HepG2 (cell line): ENCODE data around the gene RERG. TPM values are rescaled to one million over a fixed set of nuclear protein-coding genes. Genes with fewer than 3 reads are reported as not detected.

Source experiments
- ATAC-seq: fragments of 200-7000 bp; cut with Tn5 transposase; 3 replicates; pipeline ENCODE4 v1.9.1; 2020; ENCODE audit warnings: mild to moderate bottlenecking, moderate library complexity
- BruUV-seq: library from RNA; stranded (reverse); fragments of 400-500 nt; replicated peaks from 2 replicates; lab custom pipeline; 2021; lab: Mats Ljungman, UMichigan
- CTCF ChIA-PET: fragments of 300-600 bp; formaldehyde crosslinking; extraction: SDS; loops from one replicate; lab custom pipeline; 2021; ENCODE audit warnings: low total read pairs, inconsistent platforms, low intra/inter-chr PET ratio; lab: Yijun Ruan, JAX
- POLR2A ChIA-PET: fragments of 350-600 bp; sonication (Branson Sonifier 250); formaldehyde crosslinking; loops from one replicate; lab custom pipeline; 2020; ENCODE audit warnings: antibody characterized with exemption, inconsistent platforms; lab: Yijun Ruan, JAX
- DNase-seq: peaks from one replicate; pipeline ENCODE4 v3.0.0-alpha.2; 2015; ENCODE audit warnings: low spot score
- FAIRE-seq: peaks from 3 replicates; lab custom pipeline; 2011; peaks lifted over from hg19 to GRCh38; lab: Jason Lieb, UNC
- H2AFZ ChIP-seq: one replicate; pipeline ENCODE4 v1.6.1; 2011; ENCODE audit warnings: low read length, inconsistent platforms
- H3K27ac ChIP-seq: fragments of 300-600 bp; 3 replicates; pipeline ENCODE4 v1.8.0; 2011; ENCODE audit warnings: mixed run types, mild to moderate bottlenecking, mixed read lengths, low read length, inconsistent platforms; ENCODE audit not compliant: insufficient read depth; ENCODE audit errors: extremely low read length
- H3K27me3 ChIP-seq, 2 experiments: fragments of 200-600 bp in 1 of 2; 2 replicates in 1 of 2; 3 replicates in 1 of 2; pipeline versions ENCODE4 v1.6.0 to v1.8.0; 2011; ENCODE audit warnings: low read length in 2 of 2, mild to moderate bottlenecking in 2 of 2, moderate library complexity in 2 of 2, inconsistent platforms in 1 of 2; ENCODE audit not compliant: insufficient read depth in 2 of 2, control insufficient read depth in 1 of 2
- H3K36me3 ChIP-seq, 2 experiments: fragments of 200-600 bp in 1 of 2; replicated peaks in 1 of 2; 2 replicates in 1 of 2; 3 replicates in 1 of 2; pipeline versions ENCODE4 v1.5.1 to v1.8.0; 2011; ENCODE audit warnings: low read length in 2 of 2, inconsistent platforms in 1 of 2; ENCODE audit not compliant: insufficient read depth in 2 of 2, control insufficient read depth in 1 of 2
- H3K4me1 ChIP-seq: 2 replicates; pipeline ENCODE4 v1.5.1; 2012; ENCODE audit warnings: low read length, inconsistent platforms; ENCODE audit not compliant: insufficient read depth
- H3K4me2 ChIP-seq: 2 replicates; pipeline ENCODE4 v1.6.0; 2011; ENCODE audit warnings: low read depth, low read length, inconsistent platforms
- H3K4me3 ChIP-seq, 3 experiments: fragments of 200-600 bp in 1 of 3; sonication (generic), shearing (Covaris generic) in 1 of 3; replicated peaks in 1 of 3; 2 replicates each; pipeline ENCODE4 v1.5.1; 2011 to 2016; ENCODE audit warnings: low read length in 3 of 3, inconsistent platforms in 2 of 3, low read depth in 2 of 3, mild to moderate bottlenecking in 2 of 3, control low read depth in 1 of 3, mixed read lengths in 1 of 3; ENCODE audit not compliant: insufficient read depth in 1 of 3
- H3K79me2 ChIP-seq: one replicate; pipeline ENCODE4 v1.6.1; 2011; ENCODE audit warnings: low read length, inconsistent platforms; ENCODE audit not compliant: insufficient read depth
- H3K9ac ChIP-seq: 2 replicates; pipeline ENCODE4 v1.6.0; 2011; ENCODE audit warnings: mild to moderate bottlenecking, low read depth, low read length, inconsistent platforms; ENCODE audit not compliant: insufficient read depth
- H3K9me3 ChIP-seq: 2 replicates; pipeline ENCODE4 v1.5.1; 2012; ENCODE audit warnings: mild to moderate bottlenecking, low read length
- H4K20me1 ChIP-seq: 2 replicates; pipeline ENCODE4 v1.6.0; 2011; ENCODE audit warnings: inconsistent platforms, mild to moderate bottlenecking, low read length, moderate library complexity; ENCODE audit not compliant: insufficient read depth
- ATM ChIP-seq: fragments of 450-650 bp; IDR thresholded peaks from 2 replicates; pipeline ENCODE4 v1.7.1; 2017; ENCODE audit warnings: mild to moderate bottlenecking, borderline replicate concordance
- KMT2A ChIP-seq: sonication (generic); formaldehyde crosslinking; IDR thresholded peaks from 2 replicates; pipeline ENCODE4 v1.4.0; 2020; ENCODE audit warnings: missing genetic modification reagents
- NR1H2 ChIP-seq: sonication (generic); formaldehyde crosslinking; IDR thresholded peaks from 2 replicates; pipeline ENCODE4 v1.8.1; 2022; ENCODE audit warnings: low read depth, missing genetic modification reagents, borderline replicate concordance
- SMC3 ChIP-seq: IDR thresholded peaks from 2 replicates; pipeline ENCODE4 v1.6.1; 2011; ENCODE audit warnings: low read length, improper control_type of control experiment
- ZNF777 ChIP-seq: sonication (generic); formaldehyde crosslinking; IDR thresholded peaks from 2 replicates; pipeline ENCODE4 v1.4.0; 2020; ENCODE audit warnings: missing genetic modification reagents
- WGBS: methylation state at CpG from one replicate; pipeline ENCODE4 v1.1.6; 2017; ENCODE audit warnings: low lambda C conversion rate; 5-methylcytosine and 5-hydroxymethylcytosine counted together
- in situ Hi-C: cut with HindIII; loops from 2 replicates; pipeline ENCODE4 v1.10.0; 2017; ENCODE audit warnings: low pct_unique_long_range_greater_than_20kb; ENCODE audit not compliant: extremely low pct_ligation_motif_present
- intact Hi-C: fragments of 100-400 bp; cut with micrococcal nuclease; formaldehyde crosslinking; loops from one replicate; pipeline ENCODE4 v1.10.0; 2022; ENCODE audit not compliant: unreplicated experiment
- polyA plus RNA-seq, 8 experiments: library from polyadenylated mRNA; depleted of rRNA in 3 of 8; stranded (reverse) in 7 of 8; unstranded in 1 of 8; fragments of >200 nt; fragmentation: Illumina TruSeq in 4 of 8; extraction: Trizol in 4 of 8; gene quantifications; 2 replicates each; pipeline versions ENCODE4 v1.2.1 to v1.2.3, GENCODE V29; 2011 to 2016; ENCODE audit warnings: low read depth in 4 of 8, missing spikeins in 1 of 8, mixed read lengths in 1 of 8; ENCODE audit not compliant: insufficient read depth in 1 of 8
- total RNA-seq, 5 experiments: library from RNA; depleted of rRNA; stranded (reverse); fragments of >200 nt; fragmentation: Illumina TruSeq; extraction: Trizol; gene quantifications; 2 replicates each; pipeline ENCODE4 v1.2.3, GENCODE V29; 2016; ENCODE audit warnings: low read depth in 1 of 5
- TF ChIP-seq, protein P1 (sequence below): IDR thresholded peaks from 2 replicates; pipeline ENCODE4 v1.6.1; 2016; ENCODE audit warnings: low read depth

The RERG gene
- total and polyA plus RNA-seq, 2 of the 13 experiments (the other 11 are each of a cell fraction or from before 2014, with no cell fraction given): not detected

DNA sequence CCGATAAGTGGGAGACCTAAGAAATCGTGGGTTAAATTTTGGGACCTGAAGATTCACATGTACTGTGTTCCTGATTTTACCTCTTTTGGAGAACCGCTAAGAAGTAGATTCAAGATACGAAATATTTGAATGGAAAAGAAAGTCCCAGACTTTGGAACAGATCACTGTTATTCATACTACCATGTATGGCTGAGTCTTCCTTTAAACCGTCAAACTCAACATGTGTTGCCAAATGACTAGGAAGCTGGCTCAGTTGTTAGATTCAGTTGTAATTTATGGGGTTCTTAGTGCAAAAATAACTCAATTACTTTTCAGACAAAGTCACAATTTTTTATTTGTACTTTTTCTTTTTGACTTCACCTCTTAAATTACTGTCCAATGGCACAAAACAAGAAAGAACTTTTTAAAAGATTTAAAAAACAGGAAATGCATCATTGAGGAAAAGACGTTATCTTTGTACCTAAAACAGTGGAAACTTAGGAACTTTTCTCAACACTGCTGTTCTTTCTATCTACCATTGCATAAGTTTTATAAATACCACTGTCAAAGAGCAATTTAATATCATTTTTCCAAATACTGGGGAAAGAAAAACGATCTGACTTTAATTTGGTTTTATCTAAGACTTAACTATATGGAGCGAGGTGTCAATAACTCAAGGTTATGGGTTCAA is 15.7 kb downstream of the RERG start:
- Histone ChIP-seq H2AFZ (no peak overlapping the region), H3K9me3 (no peaks in the 10 kb centered on the region), H3K79me2 (no peaks in the 10 kb centered on the region), H3K27ac (no peak overlapping the region), H3K4me3 (no peak overlapping the region), H3K27me3 (no peaks in the 10 kb centered on the region), H3K4me1 (no peaks in the 10 kb centered on the region), H4K20me1 (no peaks in the 10 kb centered on the region), H3K9ac (no peak overlapping the region), H3K36me3 (no peaks in the 10 kb centered on the region), H3K4me2 (no peak overlapping the region)
- WGBS: 12% methylated on average over 8 of the region's 8 CpGs
- DNase-seq: no peak
- ChIA-PET CTCF (no interaction called here), POLR2A (no interaction called here)
- intact Hi-C loops: no loop called here
- in situ Hi-C loops: loop anchor here (25.0 kb wide), 1 partner anchor 468 kb away; no protein-coding TSS in a partner anchor
- no peak for FAIRE-seq
- TF ChIP-seq SMC3: no peak
- TF ChIP-seq NR1H2 (CRISPR knock-in tag): no peak
- no peak for TF ChIP-seq KMT2A
- TF ChIP-seq, protein P1, sequence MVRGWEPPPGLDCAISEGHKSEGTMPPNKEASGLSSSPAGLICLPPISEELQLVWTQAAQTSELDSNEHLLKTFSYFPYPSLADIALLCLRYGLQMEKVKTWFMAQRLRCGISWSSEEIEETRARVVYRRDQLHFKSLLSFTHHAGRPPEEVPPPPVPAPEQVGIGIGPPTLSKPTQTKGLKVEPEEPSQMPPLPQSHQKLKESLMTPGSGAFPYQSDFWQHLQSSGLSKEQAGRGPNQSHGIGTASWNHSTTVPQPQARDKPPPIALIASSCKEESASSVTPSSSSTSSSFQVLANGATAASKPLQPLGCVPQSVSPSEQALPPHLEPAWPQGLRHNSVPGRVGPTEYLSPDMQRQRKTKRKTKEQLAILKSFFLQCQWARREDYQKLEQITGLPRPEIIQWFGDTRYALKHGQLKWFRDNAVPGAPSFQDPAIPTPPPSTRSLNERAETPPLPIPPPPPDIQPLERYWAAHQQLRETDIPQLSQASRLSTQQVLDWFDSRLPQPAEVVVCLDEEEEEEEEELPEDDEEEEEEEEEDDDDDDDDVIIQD (CRISPR knock-in tag): no peak
- no TSS peak for BruUV-seq
- no peak for ATAC-seq

DNA sequence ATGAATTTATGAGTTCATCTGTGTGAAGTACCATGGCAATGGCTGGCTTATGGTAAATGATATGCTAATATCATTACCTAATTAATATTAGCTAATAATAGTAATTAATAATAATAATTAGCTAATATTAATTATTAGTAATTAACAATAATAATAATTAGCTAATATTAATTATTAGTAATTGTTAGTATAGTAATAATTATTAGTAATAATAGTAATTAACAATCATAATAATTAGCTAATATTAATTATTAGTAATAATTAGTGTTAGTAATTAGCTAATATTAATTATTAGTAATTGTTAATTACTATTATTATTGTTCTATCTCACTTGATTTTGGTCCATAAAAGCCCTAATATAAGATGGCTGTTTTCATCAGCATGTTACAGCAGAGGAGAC is 19.8 kb downstream of the RERG start:
- ATAC-seq (no peak), FAIRE-seq (no peak), DNase-seq (no peak)
- Histone ChIP-seq H4K20me1 (no peaks in the 10 kb centered on the region), H3K36me3 (no peaks in the 10 kb centered on the region), H3K9ac (no peak overlapping the region), H3K9me3 (no peaks in the 10 kb centered on the region), H3K27ac (no peak overlapping the region), H3K4me2 (no peak overlapping the region), H3K27me3 (no peaks in the 10 kb centered on the region), H3K4me3 (no peak overlapping the region), H3K79me2 (no peaks in the 10 kb centered on the region), H3K4me1 (no peaks in the 10 kb centered on the region), H2AFZ (no peak overlapping the region)
- in situ Hi-C loops: loop anchor here (25.0 kb wide), 1 partner anchor 464 kb away; no protein-coding TSS in a partner anchor
- POLR2A ChIA-PET: no interaction called here
- BruUV-seq: no TSS peak
- no peak for TF ChIP-seq ZNF777 (CRISPR knock-in tag)
- TF ChIP-seq ATM: no peak
- intact Hi-C loops: no loop called here
- CTCF ChIA-PET: no interaction called here
